ENCODE results near the gene OPCML.

OPCML gene

DNA sequence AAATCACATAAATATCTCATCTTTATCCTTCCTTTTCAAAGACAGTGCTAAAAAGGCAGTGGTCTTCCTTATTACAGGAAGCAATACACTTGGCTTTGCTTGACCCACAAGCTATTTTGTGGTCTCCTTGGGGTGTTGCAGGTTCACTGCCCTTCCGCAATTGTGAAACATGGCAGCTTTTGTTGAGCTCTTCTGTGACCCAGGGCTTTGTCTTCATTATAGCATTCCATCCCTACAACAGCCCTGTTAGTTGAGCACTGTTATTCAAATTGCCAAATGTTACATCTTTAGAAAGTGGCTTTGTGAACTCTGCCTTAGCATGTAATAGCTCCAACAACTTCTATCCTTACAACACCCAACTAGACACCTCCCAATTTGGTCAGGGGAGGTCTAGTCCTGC, 107.1 kb downstream of the OPCML start:
- no peak overlapping the region for H3K27ac ChIP-seq (ENCODE audit: low read depth, low read length)
- no peaks in the 10 kb centered on the region for H3K36me3 ChIP-seq (ENCODE audit: control insufficient read depth in 1 of 2, insufficient read depth in 2 of 2, low read length in 2 of 2)
- no peaks in the 10 kb centered on the region for H3K27me3 ChIP-seq (ENCODE audit: control insufficient read depth in 1 of 2, insufficient read depth in 2 of 2, low read length in 2 of 2)
- no peaks in the 10 kb centered on the region for H3K4me1 ChIP-seq (ENCODE audit: control insufficient read depth in 1 of 2, insufficient read depth in 2 of 2, low read length in 2 of 2)
- H3K4me3 ChIP-seq (ENCODE audit: low read depth in 1 of 2, low read length in 2 of 2), result no peak overlapping the region
- H3K9ac ChIP-seq (ENCODE audit: low read depth in 1 of 2, low read length in 2 of 2), result no peak overlapping the region
- no peaks in the 10 kb centered on the region for H3K9me3 ChIP-seq (ENCODE audit: control insufficient read depth in 1 of 2, low read length in 2 of 2)

DNA sequence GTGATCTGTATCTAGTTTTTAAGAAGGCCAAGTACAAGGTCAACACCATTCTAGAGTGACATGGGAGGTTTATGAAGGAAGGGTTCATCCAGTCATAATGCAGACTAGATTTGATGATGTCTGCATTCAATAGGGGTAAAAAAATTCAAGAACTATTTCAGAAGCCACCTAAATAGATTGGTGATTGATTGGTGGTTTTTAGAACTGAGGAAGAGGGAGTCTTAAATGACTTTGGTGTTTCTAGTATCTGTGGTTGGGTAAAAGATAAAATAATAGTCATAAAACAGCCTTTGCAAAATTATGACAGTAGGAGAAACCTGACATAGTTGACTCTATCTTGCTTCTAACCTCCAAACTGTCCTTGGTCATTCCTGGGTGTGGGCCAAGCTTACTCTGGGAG, 114.1 kb downstream of the OPCML start:
- no peak overlapping the region for H3K9ac ChIP-seq (ENCODE audit: low read depth in 1 of 2, low read length in 2 of 2)
- no peaks in the 10 kb centered on the region for H3K4me1 ChIP-seq (ENCODE audit: control insufficient read depth in 1 of 2, insufficient read depth in 2 of 2, low read length in 2 of 2)
- H3K27ac ChIP-seq (ENCODE audit: low read depth, low read length), result no peak overlapping the region
- peaks cover 0 to 2% of the 10 kb centered on the region in 2 donors for H3K9me3 ChIP-seq (ENCODE audit: control insufficient read depth in 1 of 2, low read length in 2 of 2)
- H3K4me3 ChIP-seq (ENCODE audit: low read depth in 1 of 2, low read length in 2 of 2), result no peak overlapping the region
- no peaks in the 10 kb centered on the region for H3K36me3 ChIP-seq (ENCODE audit: control insufficient read depth in 1 of 2, insufficient read depth in 2 of 2, low read length in 2 of 2)
- no peaks in the 10 kb centered on the region for H3K27me3 ChIP-seq (ENCODE audit: control insufficient read depth in 1 of 2, insufficient read depth in 2 of 2, low read length in 2 of 2)

GRCh38 chr11:133414506-133414905, 117.8 kb downstream of the OPCML start:
- H3K9ac ChIP-seq (ENCODE audit: low read depth in 1 of 2, low read length in 2 of 2), result no peak overlapping the region
- no peaks in the 10 kb centered on the region for H3K27me3 ChIP-seq (ENCODE audit: control insufficient read depth in 1 of 2, insufficient read depth in 2 of 2, low read length in 2 of 2)
- no peak overlapping the region for H3K4me3 ChIP-seq (ENCODE audit: low read depth in 1 of 2, low read length in 2 of 2)
- H3K4me1 ChIP-seq (ENCODE audit: control insufficient read depth in 1 of 2, insufficient read depth in 2 of 2, low read length in 2 of 2), result no peaks in the 10 kb centered on the region
- no peak overlapping the region for H3K27ac ChIP-seq (ENCODE audit: low read depth, low read length)
- no peaks in the 10 kb centered on the region for H3K36me3 ChIP-seq (ENCODE audit: control insufficient read depth in 1 of 2, insufficient read depth in 2 of 2, low read length in 2 of 2)
- peaks cover 0 to 2% of the 10 kb centered on the region in 2 donors for H3K9me3 ChIP-seq (ENCODE audit: control insufficient read depth in 1 of 2, low read length in 2 of 2)

- Histone ChIP-seq H3K4me1 (ENCODE audit: control insufficient read depth in 1 of 2, insufficient read depth in 2 of 2, low read length in 2 of 2) (no peaks in the 10 kb centered on the region), H3K9me3 (ENCODE audit: control insufficient read depth in 1 of 2, low read length in 2 of 2) (no peaks in the 10 kb centered on the region), H3K27ac (ENCODE audit: low read depth, low read length) (no peak overlapping the region), H3K4me3 (ENCODE audit: low read depth in 1 of 2, low read length in 2 of 2) (no peak overlapping the region), H3K9ac (ENCODE audit: low read depth in 1 of 2, low read length in 2 of 2) (no peak overlapping the region), H3K36me3 (ENCODE audit: control insufficient read depth in 1 of 2, insufficient read depth in 2 of 2, low read length in 2 of 2) (no peaks in the 10 kb centered on the region), H3K27me3 (ENCODE audit: control insufficient read depth in 1 of 2, insufficient read depth in 2 of 2, low read length in 2 of 2) (no peaks in the 10 kb centered on the region)
These were observed 118.6 kb downstream of the OPCML start for GRCh38 chr11:133413703-133414102.

DNA sequence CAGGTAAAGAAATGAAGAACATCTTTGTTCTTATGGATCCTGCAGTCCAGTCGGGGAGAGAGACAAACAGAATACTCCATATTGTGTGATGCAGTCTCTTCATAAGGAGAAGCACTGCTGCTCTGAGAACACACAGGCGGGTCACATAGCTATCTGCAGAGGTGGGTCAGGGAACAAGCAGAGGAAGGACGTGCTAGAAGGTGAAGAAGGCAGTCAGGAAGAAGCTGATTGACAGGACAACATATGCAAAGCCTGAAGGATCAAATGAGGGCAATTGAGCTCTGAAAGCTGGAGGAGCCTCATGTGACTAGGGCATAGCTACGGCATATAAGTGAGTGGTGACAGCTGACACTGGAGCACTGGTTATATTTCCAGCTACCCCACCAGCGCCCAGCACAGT, 122.5 kb downstream of the OPCML start:
- Histone ChIP-seq H3K27ac (ENCODE audit: low read depth, low read length) (no peak overlapping the region), H3K9ac (ENCODE audit: low read depth in 1 of 2, low read length in 2 of 2) (no peak overlapping the region)

GRCh38 chr11:133408936-133409335, 123.4 kb downstream of the OPCML start:
- Histone ChIP-seq H3K27ac (ENCODE audit: low read depth, low read length) (no peak overlapping the region), H3K27me3 (ENCODE audit: control insufficient read depth in 1 of 2, insufficient read depth in 2 of 2, low read length in 2 of 2) (no peaks in the 10 kb centered on the region), H3K9ac (ENCODE audit: low read depth in 1 of 2, low read length in 2 of 2) (no peak overlapping the region), H3K4me1 (ENCODE audit: control insufficient read depth in 1 of 2, insufficient read depth in 2 of 2, low read length in 2 of 2) (no peaks in the 10 kb centered on the region), H3K9me3 (ENCODE audit: control insufficient read depth in 1 of 2, low read length in 2 of 2) (no peaks in the 10 kb centered on the region), H3K4me3 (ENCODE audit: low read depth in 1 of 2, low read length in 2 of 2) (no peak overlapping the region), H3K36me3 (ENCODE audit: control insufficient read depth in 1 of 2, insufficient read depth in 2 of 2, low read length in 2 of 2) (no peaks in the 10 kb centered on the region)

More for the DNA sequence above, 122.5 kb downstream of the OPCML start:
- no peaks in the 10 kb centered on the region for H3K9me3 ChIP-seq (ENCODE audit: control insufficient read depth in 1 of 2, low read length in 2 of 2)
- H3K4me1 ChIP-seq (ENCODE audit: control insufficient read depth in 1 of 2, insufficient read depth in 2 of 2, low read length in 2 of 2), result no peaks in the 10 kb centered on the region
- H3K4me3 ChIP-seq (ENCODE audit: low read depth in 1 of 2, low read length in 2 of 2), result no peak overlapping the region
- no peaks in the 10 kb centered on the region for H3K27me3 ChIP-seq (ENCODE audit: control insufficient read depth in 1 of 2, insufficient read depth in 2 of 2, low read length in 2 of 2)
- H3K36me3 ChIP-seq (ENCODE audit: control insufficient read depth in 1 of 2, insufficient read depth in 2 of 2, low read length in 2 of 2), result no peaks in the 10 kb centered on the region

DNA sequence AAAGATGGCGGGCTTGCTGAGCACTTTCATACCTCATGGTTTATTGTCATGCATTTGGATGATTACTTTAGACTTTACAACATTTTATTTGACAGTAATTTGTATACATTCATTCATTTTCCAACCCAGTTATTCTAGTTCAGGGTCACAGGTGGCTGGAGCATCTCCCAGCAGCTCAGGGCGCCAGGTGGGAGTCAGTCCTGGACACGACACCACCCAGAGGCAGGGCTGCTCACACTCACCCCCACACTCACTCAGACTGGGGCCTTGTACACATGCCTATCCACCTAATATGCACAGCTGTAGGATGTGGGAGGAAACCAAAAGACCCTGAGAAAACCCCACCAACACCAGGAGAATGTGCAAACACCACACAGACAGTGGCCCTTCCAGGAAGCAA, 123.9 kb downstream of the OPCML start:
- Histone ChIP-seq H3K36me3 (ENCODE audit: control insufficient read depth in 1 of 2, insufficient read depth in 2 of 2, low read length in 2 of 2) (no peaks in the 10 kb centered on the region), H3K27me3 (ENCODE audit: control insufficient read depth in 1 of 2, insufficient read depth in 2 of 2, low read length in 2 of 2) (no peaks in the 10 kb centered on the region), H3K9me3 (ENCODE audit: control insufficient read depth in 1 of 2, low read length in 2 of 2) (no peaks in the 10 kb centered on the region), H3K9ac (ENCODE audit: low read depth in 1 of 2, low read length in 2 of 2) (no peak overlapping the region), H3K4me3 (ENCODE audit: low read depth in 1 of 2, low read length in 2 of 2) (no peak overlapping the region), H3K27ac (ENCODE audit: low read depth, low read length) (no peak overlapping the region), H3K4me1 (ENCODE audit: control insufficient read depth in 1 of 2, insufficient read depth in 2 of 2, low read length in 2 of 2) (no peaks in the 10 kb centered on the region)

DNA sequence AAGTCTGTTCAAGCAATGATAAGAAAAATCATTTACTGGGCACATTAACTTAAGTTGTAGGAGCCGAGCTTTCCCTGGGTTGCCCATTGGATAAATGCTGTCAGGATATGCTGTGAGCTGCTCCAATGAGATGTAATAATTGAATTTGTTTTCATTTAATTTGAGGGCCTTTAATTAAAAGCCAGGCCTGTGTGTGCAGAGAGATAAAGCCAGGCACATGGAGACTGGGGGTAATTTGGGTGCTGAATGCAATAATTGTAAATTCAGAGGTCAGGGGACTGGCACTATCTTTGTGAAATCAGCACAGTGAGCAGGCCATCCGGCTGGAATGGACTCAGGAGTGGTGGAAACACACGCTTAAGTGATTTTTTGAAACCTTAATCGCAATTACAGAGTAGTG, 125.8 kb downstream of the OPCML start:
- no peaks in the 10 kb centered on the region for H3K4me1 ChIP-seq (ENCODE audit: control insufficient read depth in 1 of 2, insufficient read depth in 2 of 2, low read length in 2 of 2)
- H3K4me3 ChIP-seq (ENCODE audit: low read depth in 1 of 2, low read length in 2 of 2), result no peak overlapping the region
- H3K27me3 ChIP-seq (ENCODE audit: control insufficient read depth in 1 of 2, insufficient read depth in 2 of 2, low read length in 2 of 2), result no peaks in the 10 kb centered on the region
- H3K9ac ChIP-seq (ENCODE audit: low read depth in 1 of 2, low read length in 2 of 2), result no peak overlapping the region
- H3K27ac ChIP-seq (ENCODE audit: low read depth, low read length), result no peak overlapping the region
- no peaks in the 10 kb centered on the region for H3K9me3 ChIP-seq (ENCODE audit: control insufficient read depth in 1 of 2, low read length in 2 of 2)
- H3K36me3 ChIP-seq (ENCODE audit: control insufficient read depth in 1 of 2, insufficient read depth in 2 of 2, low read length in 2 of 2), result no peaks in the 10 kb centered on the region

DNA sequence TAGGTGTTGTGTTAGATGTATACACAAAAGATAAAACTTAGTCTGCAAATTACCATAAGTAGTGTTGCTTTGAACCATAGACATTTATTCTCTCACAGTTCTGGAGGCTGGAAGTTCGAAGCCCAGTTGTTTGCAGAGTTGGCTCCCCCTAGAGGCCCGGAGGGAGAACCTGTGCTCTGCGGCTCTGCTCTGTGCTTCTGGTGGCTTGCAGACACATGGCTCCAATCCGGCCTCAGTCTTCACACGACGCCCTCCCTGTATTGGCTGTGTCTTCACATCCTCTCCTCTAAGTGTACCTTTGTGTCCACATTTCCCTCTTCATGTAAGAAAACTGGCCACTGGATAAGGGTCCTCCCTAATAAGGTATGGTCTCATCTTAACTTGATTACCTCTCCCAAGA, 128.4 kb downstream of the OPCML start:
- no peaks in the 10 kb centered on the region for H3K9me3 ChIP-seq (ENCODE audit: control insufficient read depth in 1 of 2, low read length in 2 of 2)
- no peaks in the 10 kb centered on the region for H3K27me3 ChIP-seq (ENCODE audit: control insufficient read depth in 1 of 2, insufficient read depth in 2 of 2, low read length in 2 of 2)
- no peak overlapping the region for H3K27ac ChIP-seq (ENCODE audit: low read depth, low read length)
- no peaks in the 10 kb centered on the region for H3K4me1 ChIP-seq (ENCODE audit: control insufficient read depth in 1 of 2, insufficient read depth in 2 of 2, low read length in 2 of 2)
- no peaks in the 10 kb centered on the region for H3K36me3 ChIP-seq (ENCODE audit: control insufficient read depth in 1 of 2, insufficient read depth in 2 of 2, low read length in 2 of 2)
- H3K9ac ChIP-seq (ENCODE audit: low read depth in 1 of 2, low read length in 2 of 2), result no peak overlapping the region
- no peak overlapping the region for H3K4me3 ChIP-seq (ENCODE audit: low read depth in 1 of 2, low read length in 2 of 2)

DNA sequence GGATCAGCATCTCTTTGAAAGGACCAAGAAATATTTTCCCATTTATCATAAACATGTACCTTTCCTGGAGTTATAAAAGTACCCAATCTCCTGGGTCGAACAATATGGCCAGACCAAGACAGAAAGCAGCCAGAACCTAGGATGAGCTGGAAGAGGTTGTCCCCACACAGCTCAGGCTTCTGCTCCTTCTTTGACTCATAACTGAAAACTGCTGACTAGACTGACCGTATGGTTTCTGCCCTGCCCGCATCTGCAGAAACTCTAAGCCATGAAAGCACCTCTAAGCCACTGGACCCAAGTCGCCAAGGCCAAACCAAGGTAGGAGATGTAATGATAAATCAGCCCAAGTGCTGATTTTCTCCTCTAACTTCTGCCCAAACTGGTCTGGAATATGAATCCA, 129.8 kb downstream of the OPCML start:
- Histone ChIP-seq H3K27me3 (ENCODE audit: control insufficient read depth in 1 of 2, insufficient read depth in 2 of 2, low read length in 2 of 2) (no peaks in the 10 kb centered on the region), H3K4me3 (ENCODE audit: low read depth in 1 of 2, low read length in 2 of 2) (no peak overlapping the region), H3K4me1 (ENCODE audit: control insufficient read depth in 1 of 2, insufficient read depth in 2 of 2, low read length in 2 of 2) (no peaks in the 10 kb centered on the region), H3K27ac (ENCODE audit: low read depth, low read length) (no peak overlapping the region), H3K9me3 (ENCODE audit: control insufficient read depth in 1 of 2, low read length in 2 of 2) (no peaks in the 10 kb centered on the region), H3K36me3 (ENCODE audit: control insufficient read depth in 1 of 2, insufficient read depth in 2 of 2, low read length in 2 of 2) (no peaks in the 10 kb centered on the region), H3K9ac (ENCODE audit: low read depth in 1 of 2, low read length in 2 of 2) (no peak overlapping the region)
